ENCODE results near the gene ATP8B4.

The ATP8B4 gene

GRCh38 chr15:50067254-50067653 is 51.8 kb downstream of the ATP8B4 start:
- peak; percentile 32 for DNase-seq (ENCODE audit: low read depth)
- TF ChIP-seq MYC (IDR thresholded peaks at IDR 0.05; ENCODE audit: low read depth, low read length), result no peak
- no peak for TF ChIP-seq CTCF (IDR thresholded peaks at IDR 0.05; ENCODE audit: low read depth, low read length)
- no peak for TF ChIP-seq POLR2A (IDR thresholded peaks at IDR 0.05; ENCODE audit: extremely low read depth, insufficient read length)
- no peak for TF ChIP-seq MAX (IDR thresholded peaks at IDR 0.05; ENCODE audit: low read depth, low read length)
- no peak overlapping the region for H3K4me3 ChIP-seq (ENCODE audit: low read depth, low read length)

GRCh38 chr15:50066666-50067065 is 52.4 kb downstream of the ATP8B4 start:
- H3K4me3 ChIP-seq (ENCODE audit: low read depth, low read length), result no peak overlapping the region
- DNase-seq (ENCODE audit: low read depth), result peak; percentile 55
- TF ChIP-seq CTCF (IDR thresholded peaks at IDR 0.05; ENCODE audit: low read depth, low read length) (no peak), MYC (IDR thresholded peaks at IDR 0.05; ENCODE audit: low read depth, low read length) (0 out of 2 replicates have a peak, but pooled peaks have one; percentile 9)

- peak; percentile 82 for DNase-seq (ENCODE audit: low read depth)
- no peak overlapping the region for H3K4me3 ChIP-seq (ENCODE audit: low read depth, low read length)
- TF ChIP-seq MAX (IDR thresholded peaks at IDR 0.05; ENCODE audit: low read depth, low read length), result peak; percentile 45; the same call in 1 of the 2 replicates
- no peak for TF ChIP-seq MYC (IDR thresholded peaks at IDR 0.05; ENCODE audit: low read depth, low read length)
- TF ChIP-seq CTCF (IDR thresholded peaks at IDR 0.05; ENCODE audit: low read depth, low read length), result no peak
- peak; percentile 29 for TF ChIP-seq POLR2A (IDR thresholded peaks at IDR 0.05; ENCODE audit: extremely low read depth, insufficient read length)
Observed at GRCh38 chr15:50066202-50066601, 52.8 kb downstream of the ATP8B4 start.

- TF ChIP-seq CTCF (IDR thresholded peaks at IDR 0.05; ENCODE audit: low read depth, low read length) (no peak), MAX (IDR thresholded peaks at IDR 0.05; ENCODE audit: low read depth, low read length) (no peak), MYC (IDR thresholded peaks at IDR 0.05; ENCODE audit: low read depth, low read length) (peak; percentile 52; the same call in 1 of the 2 replicates), POLR2A (IDR thresholded peaks at IDR 0.05; ENCODE audit: extremely low read depth, insufficient read length) (no peak)
- DNase-seq (ENCODE audit: low read depth), result peak; percentile 89
- peak overlapping the region; percentile 16 for H3K4me3 ChIP-seq (ENCODE audit: low read depth, low read length)
Observed at GRCh38 chr15:50065279-50065678, 53.8 kb downstream of the ATP8B4 start.

GRCh38 chr15:50064673-50065072 is 54.4 kb downstream of the ATP8B4 start:
- DNase-seq (ENCODE audit: low read depth), result peak; percentile 79
- H3K4me3 ChIP-seq (ENCODE audit: low read depth, low read length), result no peak overlapping the region
- TF ChIP-seq POLR2A (IDR thresholded peaks at IDR 0.05; ENCODE audit: extremely low read depth, insufficient read length) (no peak), MYC (IDR thresholded peaks at IDR 0.05; ENCODE audit: low read depth, low read length) (no peak), MAX (IDR thresholded peaks at IDR 0.05; ENCODE audit: low read depth, low read length) (no peak), CTCF (IDR thresholded peaks at IDR 0.05; ENCODE audit: low read depth, low read length) (no peak)

- DNase-seq (ENCODE audit: low read depth), result no peak
- no peak overlapping the region for H3K4me3 ChIP-seq (ENCODE audit: low read depth, low read length)
- TF ChIP-seq POLR2A (IDR thresholded peaks at IDR 0.05; ENCODE audit: extremely low read depth, insufficient read length) (no peak), MYC (IDR thresholded peaks at IDR 0.05; ENCODE audit: low read depth, low read length) (no peak), MAX (IDR thresholded peaks at IDR 0.05; ENCODE audit: low read depth, low read length) (no peak), CTCF (IDR thresholded peaks at IDR 0.05; ENCODE audit: low read depth, low read length) (no peak)
Observed at GRCh38 chr15:50063226-50063625, 55.8 kb downstream of the ATP8B4 start.

Data from NB4 (cell line).